HCT116 (cell line): ENCODE data around the gene NEURL3. TPM values are rescaled to one million over a fixed set of nuclear protein-coding genes. Genes with fewer than 3 reads are reported as not detected.

Experiments
- ATAC-seq: fragments of 200-7000 bp; cut with Tn5 transposase; 2 replicates; pipeline ENCODE4 v1.9.1; 2020; ENCODE audit warnings: mild to moderate bottlenecking, moderate library complexity
- BruUV-seq: library from RNA; stranded (reverse); fragments of 400-500 nt; replicated peaks from 2 replicates; lab custom pipeline; 2021; lab: Mats Ljungman, UMichigan
- CTCF ChIA-PET: fragments of 300-600 bp; sonication (Branson Sonifier 250); formaldehyde crosslinking; loops from one replicate; lab custom pipeline; 2021; ENCODE audit warnings: antibody characterized with exemption; lab: Charles Lee
- POLR2A ChIA-PET: fragments of 300-600, 350-600 bp; sonication (Branson Sonifier 250); formaldehyde crosslinking; loops from one replicate; lab custom pipeline; 2021; ENCODE audit warnings: antibody characterized with exemption; lab: Charles Lee
- RAD21 ChIA-PET, 2 experiments: fragments of 300-600 bp; sonication (Branson Sonifier 250); formaldehyde crosslinking; loops; one replicate each; lab custom pipeline; 2023; ENCODE audit warnings: low total read pairs in 2 of 2; ENCODE audit not compliant: uncharacterized antibody in 2 of 2, unreplicated experiment in 2 of 2, low non-redundant PET in 1 of 2; lab: Charles Lee
- DNase-seq: peaks from one replicate; pipeline ENCODE4 v3.0.0-alpha.2; 2010; ENCODE audit warnings: low read depth, low spot score
- H2AFZ ChIP-seq: fragments of 200-600 bp; shearing (Covaris generic), sonication (generic); 2 replicates; pipeline ENCODE4 v1.6.1; 2017; ENCODE audit warnings: low read depth, mixed run types, mixed read lengths, antibody characterized with exemption, low read length; ENCODE audit not compliant: poor library complexity, severe bottlenecking
- H3K27ac ChIP-seq: 2 replicates; pipeline ENCODE4 v1.5.1; 2012; ENCODE audit warnings: low read depth, low read length
- H3K27me3 ChIP-seq: fragments of 200-600 bp; sonication (generic); 2 replicates; pipeline ENCODE4 v1.6.1; 2016; ENCODE audit warnings: mixed run types, low read length, mixed read lengths; ENCODE audit not compliant: insufficient read depth
- H3K36me3 ChIP-seq, 2 experiments: fragments of 200-500 bp in 1 of 2; fragments of 200-600 bp in 1 of 2; sonication (Bioruptor generic) in 1 of 2; sonication (generic) in 1 of 2; 2 replicates each; pipeline versions ENCODE4 v1.5.1 to v1.6.1; 2014 to 2016; ENCODE audit warnings: low read length in 2 of 2, inconsistent platforms in 1 of 2, mixed read lengths in 1 of 2, mixed run types in 1 of 2; ENCODE audit not compliant: insufficient read depth in 2 of 2, control insufficient read depth in 1 of 2
- H3K4me1 ChIP-seq, 2 experiments: fragments of 200-600 bp in 1 of 2; sonication (generic) in 1 of 2; 2 replicates each; pipeline versions ENCODE4 v1.5.1 to v1.6.1; 2012 to 2017; ENCODE audit warnings: low read length in 2 of 2, inconsistent platforms in 1 of 2, mild to moderate bottlenecking in 1 of 2, mixed read lengths in 1 of 2, mixed run types in 1 of 2, moderate library complexity in 1 of 2; ENCODE audit not compliant: insufficient read depth in 2 of 2, control insufficient read depth in 1 of 2
- H3K4me2 ChIP-seq: fragments of 200-600 bp; sonication (generic); 2 replicates; pipeline ENCODE4 v1.6.1; 2017; ENCODE audit warnings: mixed run types, low read length, mixed read lengths
- H3K4me3 ChIP-seq, 2 experiments: fragments of 200-600 bp in 1 of 2; sonication (generic) in 1 of 2; replicated peaks in 1 of 2; 2 replicates each; pipeline ENCODE4 v1.5.1; 2011 to 2016; ENCODE audit warnings: low read length in 2 of 2, control low read depth in 1 of 2, low read depth in 1 of 2, mild to moderate bottlenecking in 1 of 2, mixed read lengths in 1 of 2, mixed run types in 1 of 2
- H3K79me2 ChIP-seq: fragments of 200-600 bp; sonication (generic); 2 replicates; pipeline ENCODE4 v1.6.1; 2017; ENCODE audit warnings: mild to moderate bottlenecking, mixed run types, low read length, moderate library complexity, mixed read lengths; ENCODE audit not compliant: insufficient read depth
- H3K9ac ChIP-seq: fragments of 200-600 bp; sonication (generic); 2 replicates; pipeline ENCODE4 v1.6.1; 2016; ENCODE audit warnings: low read length, mixed read lengths
- H3K9me2 ChIP-seq: fragments of 200-600 bp; sonication (generic), shearing (Covaris generic); 2 replicates; pipeline ENCODE4 v1.6.1; 2017; ENCODE audit warnings: mixed run types, mild to moderate bottlenecking, moderate library complexity; ENCODE audit not compliant: insufficient read depth
- H3K9me3 ChIP-seq, 2 experiments: fragments of 200-500 bp in 1 of 2; fragments of 200-600 bp in 1 of 2; sonication (Bioruptor generic) in 1 of 2; sonication (generic) in 1 of 2; 2 replicates each; pipeline ENCODE4 v1.6.1; 2014 to 2017; ENCODE audit warnings: low read length in 2 of 2, mixed read lengths in 2 of 2, inconsistent platforms in 1 of 2, low read depth in 1 of 2, mild to moderate bottlenecking in 1 of 2, mixed run types in 1 of 2, moderate library complexity in 1 of 2; ENCODE audit not compliant: control insufficient read depth in 1 of 2, insufficient read depth in 1 of 2
- H4K20me1 ChIP-seq: fragments of 200-600 bp; sonication (generic), shearing (Covaris generic); 2 replicates; pipeline ENCODE4 v1.6.1; 2017; ENCODE audit warnings: mixed run types, mild to moderate bottlenecking, moderate library complexity; ENCODE audit not compliant: insufficient read depth
- CEBPB ChIP-seq: IDR thresholded peaks from 2 replicates; pipeline ENCODE4 v1.6.1; 2012; ENCODE audit warnings: low read depth
- CTCF ChIP-seq, 3 experiments: fragments of 200-600 bp in 1 of 3; sonication (generic) in 1 of 3; IDR thresholded peaks in 2 of 3; conservative IDR thresholded peaks in 1 of 3; 2 replicates each; pipeline ENCODE4 v1.5.1; 2012 to 2017; ENCODE audit warnings: low read depth in 2 of 3, low read length in 2 of 3, antibody characterized with exemption in 1 of 3, borderline replicate concordance in 1 of 3, control low read depth in 1 of 3, mild to moderate bottlenecking in 1 of 3, mixed read lengths in 1 of 3, mixed run types in 1 of 3, moderate library complexity in 1 of 3; ENCODE audit not compliant: insufficient read depth in 1 of 3
- EGR1 ChIP-seq: IDR thresholded peaks from 2 replicates; pipeline ENCODE4 v1.6.1; 2012; ENCODE audit warnings: low read depth
- ELF1 ChIP-seq: IDR thresholded peaks from 2 replicates; pipeline ENCODE4 v1.6.1; 2012; ENCODE audit warnings: low read depth, borderline replicate concordance
- JUND ChIP-seq: IDR thresholded peaks from 2 replicates; pipeline ENCODE4 v1.6.1; 2012
- POLR2AphosphoS5 ChIP-seq: IDR thresholded peaks from 2 replicates; pipeline ENCODE4 v1.6.1; 2011; ENCODE audit warnings: mild to moderate bottlenecking, low read depth, low read length, moderate library complexity
- REST ChIP-seq: IDR thresholded peaks from 2 replicates; pipeline ENCODE4 v1.6.1; 2012; ENCODE audit warnings: low read depth
- SRF ChIP-seq: IDR thresholded peaks from 2 replicates; pipeline ENCODE4 v1.6.1; 2012; ENCODE audit warnings: low read depth
- ZBTB33 ChIP-seq: IDR thresholded peaks from 2 replicates; pipeline ENCODE4 v1.6.1; 2011; ENCODE audit warnings: mild to moderate bottlenecking, low read length, moderate library complexity; ENCODE audit not compliant: insufficient replicate concordance; ENCODE audit errors: extremely low read depth
- intact Hi-C: fragments of 100-400 bp; cut with micrococcal nuclease; formaldehyde crosslinking; loops from 2 replicates; pipeline ENCODE4 v1.10.0; 2022
- total RNA-seq: library from RNA; stranded (reverse); gene quantifications from one replicate; pipeline ENCODE4 v1.2.1, GENCODE V29; 2021; ENCODE audit not compliant: unreplicated experiment

NEURL3 gene
- total RNA-seq, 1 experiment from 2014 or later = not detected

- intact Hi-C loops = no loop called here
Observed at GRCh38 chr2:96539215-96539920, 34.2 kb upstream of the NEURL3 start.

More at GRCh38 chr2:96539215-96539920, 34.2 kb upstream of the NEURL3 start:
- BruUV-seq = no TSS peak
- ChIA-PET RAD21 (no interaction called here), CTCF (interaction anchor here (2.4 to 3.8 kb wide), 2 partner anchors 11 to 15 kb away, joined by 9 to 22 read pairs; no protein-coding TSS in a partner anchor), POLR2A (interaction anchor here (1.2 kb wide), 1 partner anchor 28 kb away, joined by 3 read pairs; no protein-coding TSS in a partner anchor)
- DNase-seq (no peak), ATAC-seq (no peak)
- H3K27ac ChIP-seq = no peak overlapping the region
- H3K4me2 ChIP-seq = peak overlapping the region; percentile 40
- no peak overlapping the region for H3K4me3 ChIP-seq
- no peaks in the 10 kb centered on the region for H3K36me3 ChIP-seq
- H3K9me2 ChIP-seq = no peaks in the 10 kb centered on the region
- H2AFZ ChIP-seq = no peak overlapping the region
- no peaks in the 10 kb centered on the region for H4K20me1 ChIP-seq
- H3K9ac ChIP-seq = no peak overlapping the region
- H3K27me3 ChIP-seq = no peaks in the 10 kb centered on the region
- H3K79me2 ChIP-seq = 0 out of 2 replicates have a peak, but pooled peaks cover 3% of the 10 kb centered on the region
- TF ChIP-seq SRF (no peak), CEBPB (no peak), CTCF (IDR thresholded peaks at IDR 0.05 in 2 of 3, conservative IDR thresholded peaks at IDR 0.05 in 1 of 3; ENCODE audit: borderline replicate concordance in 1 of 3, insufficient read depth in 1 of 3, low read depth in 2 of 3, low read length in 2 of 3) (no peak), REST (no peak), JUND (no peak), EGR1 (no peak), POLR2AphosphoS5 (no peak), ELF1 (no peak), ZBTB33 (no peak)
- H3K9me3 ChIP-seq = no peaks in the 10 kb centered on the region
- H3K4me1 ChIP-seq = peaks cover 10 to 46% of the 10 kb centered on the region in 2 experiments
